HG02852 (cell line): ENCODE measurements around the gene SLC12A8.

Source experiments
- ATAC-seq: cut with Tn5 transposase; IDR thresholded peaks from one replicate; pipeline ENCODE4 v1.9.1; 2021; ENCODE audit warnings: mild to moderate bottlenecking, moderate library complexity; ENCODE audit not compliant: unreplicated experiment

Gene SLC12A8

GRCh38 chr3:125212509-125213363 lies at the start of gene SLC12A8:
SLC12A8 (minus strand) TSS chr3:125212748; CDS start chr3:125211349, 1,399 bp downstream.
- no peak for ATAC-seq

- no peak for ATAC-seq
Measured at GRCh38 chr3:125262161-125262560, 49.6 kb upstream of the SLC12A8 start.

- no peak for ATAC-seq
Measured at GRCh38 chr3:125261031-125261430, 48.5 kb upstream of the SLC12A8 start.

- ATAC-seq, result no peak
Measured at GRCh38 chr3:125260158-125260557, 47.6 kb upstream of the SLC12A8 start.

- no peak for ATAC-seq
Measured at GRCh38 chr3:125257536-125257935, 45.0 kb upstream of the SLC12A8 start.

GRCh38 chr3:125256675-125257074 lies 44.1 kb upstream of the SLC12A8 start:
- ATAC-seq, result no peak

GRCh38 chr3:125250973-125251372 lies 38.4 kb upstream of the SLC12A8 start:
- ATAC-seq, result no peak

- no peak for ATAC-seq
Measured at GRCh38 chr3:125246237-125246636, 33.7 kb upstream of the SLC12A8 start.

- no peak for ATAC-seq
Measured at GRCh38 chr3:125245521-125245920, 33.0 kb upstream of the SLC12A8 start.

GRCh38 chr3:125240496-125240895 lies 27.9 kb upstream of the SLC12A8 start:
- ATAC-seq, result no peak

- ATAC-seq, result no peak
Measured at GRCh38 chr3:125239266-125239665, 26.7 kb upstream of the SLC12A8 start.

GRCh38 chr3:125238759-125239158 lies 26.2 kb upstream of the SLC12A8 start:
- no peak for ATAC-seq

GRCh38 chr3:125236331-125236903 lies 23.9 kb upstream of the SLC12A8 start:
- no peak for ATAC-seq

GRCh38 chr3:125234831-125235230 lies 22.3 kb upstream of the SLC12A8 start:
- ATAC-seq, result no peak

- no peak for ATAC-seq
Measured at GRCh38 chr3:125232401-125232800, 19.9 kb upstream of the SLC12A8 start.

GRCh38 chr3:125231895-125232294 lies 19.3 kb upstream of the SLC12A8 start:
- no peak for ATAC-seq

- no peak for ATAC-seq
Measured at GRCh38 chr3:125229707-125230106, 17.2 kb upstream of the SLC12A8 start.

GRCh38 chr3:125229168-125229567 lies 16.6 kb upstream of the SLC12A8 start:
- ATAC-seq, result no peak

- no peak for ATAC-seq
Measured at GRCh38 chr3:125221831-125222230, 9.3 kb upstream of the SLC12A8 start.

- ATAC-seq, result no peak
Measured at GRCh38 chr3:125220727-125221429, 8.3 kb upstream of the SLC12A8 start.

GRCh38 chr3:125220183-125220582 lies 7.6 kb upstream of the SLC12A8 start:
- ATAC-seq, result no peak

GRCh38 chr3:125219261-125219701 lies 6.7 kb upstream of the SLC12A8 start:
- ATAC-seq, result no peak
